Neural cell (in vitro differentiated cells): Measurements from ENCODE around the gene DBR1. TPM values are rescaled to one million over a fixed set of nuclear protein-coding genes. Genes with fewer than 3 reads are reported as not detected.

Experiments used
- H2AFZ ChIP-seq: fragments of 200-600, 300-800 bp; sonication (generic), shearing (Covaris generic); 2 replicates; pipeline ENCODE4 v1.6.0; 2014; ENCODE audit warnings: low read depth, mild to moderate bottlenecking, antibody characterized with exemption, low read length, moderate library complexity
- H3F3A ChIP-seq: fragments of 200-600 bp; shearing (Covaris generic); 2 replicates; pipeline ENCODE4 v1.6.1; 2016; ENCODE audit warnings: mild to moderate bottlenecking, moderate library complexity, mixed read lengths, antibody characterized with exemption, low read length; ENCODE audit not compliant: insufficient read depth, poor library complexity, severe bottlenecking
- H3K27ac ChIP-seq: fragments of 200-600, 300-800 bp; sonication (generic), shearing (Covaris generic); 2 replicates; pipeline ENCODE4 v1.5.1; 2014; ENCODE audit warnings: mild to moderate bottlenecking, low read length, moderate library complexity
- H3K27me3 ChIP-seq: fragments of 300-800, 200-600 bp; sonication (generic), shearing (Covaris generic); 2 replicates; pipeline ENCODE4 v1.6.0; 2014; ENCODE audit warnings: mild to moderate bottlenecking, low read depth, low read length, moderate library complexity; ENCODE audit not compliant: insufficient read depth
- H3K36me3 ChIP-seq: fragments of 300-800, 200-600 bp; sonication (generic), shearing (Covaris generic); 2 replicates; pipeline ENCODE4 v1.5.1; 2014; ENCODE audit warnings: mild to moderate bottlenecking, antibody characterized with exemption, low read length, moderate library complexity; ENCODE audit not compliant: insufficient read depth
- H3K4me2 ChIP-seq: fragments of 300-800, 200-600 bp; sonication (generic), shearing (Covaris generic); 2 replicates; pipeline ENCODE4 v1.6.0; 2014; ENCODE audit warnings: mild to moderate bottlenecking, low read length
- H3K4me3 ChIP-seq: fragments of 300-800, 200-600 bp; sonication (generic), shearing (Covaris generic); 2 replicates; pipeline ENCODE4 v1.5.1; 2014; ENCODE audit warnings: mild to moderate bottlenecking, low read length, moderate library complexity
- H3K79me2 ChIP-seq: fragments of 200-600 bp; shearing (Covaris generic); replicated peaks from 2 replicates; pipeline ENCODE4 v1.6.0; 2014; ENCODE audit warnings: mild to moderate bottlenecking, low read length, moderate library complexity; ENCODE audit not compliant: insufficient read depth
- H3K9ac ChIP-seq: fragments of 300-800, 200-600 bp; sonication (generic), shearing (Covaris generic); 2 replicates; pipeline ENCODE4 v1.6.1; 2016; ENCODE audit warnings: mild to moderate bottlenecking, low read length, mixed read lengths
- H3K9me2 ChIP-seq: fragments of 200-600 bp; shearing (Covaris generic); 2 replicates; pipeline ENCODE4 v1.6.1; 2016; ENCODE audit warnings: mild to moderate bottlenecking, low read length, mixed read lengths; ENCODE audit not compliant: insufficient read depth
- H3K9me3 ChIP-seq: fragments of 200-600, 300-800 bp; sonication (generic), shearing (Covaris generic); 2 replicates; pipeline ENCODE4 v1.6.1; 2016; ENCODE audit warnings: mild to moderate bottlenecking, mixed run types, low read length, moderate library complexity, mixed read lengths
- H4K20me1 ChIP-seq: fragments of 200-600 bp; shearing (Covaris generic); 2 replicates; pipeline ENCODE4 v1.6.1; 2016; ENCODE audit warnings: mild to moderate bottlenecking, mixed run types; ENCODE audit not compliant: insufficient read depth
- EP300 ChIP-seq: fragments of 450-650 bp; conservative IDR thresholded peaks from 2 replicates; pipeline ENCODE4 v1.6.1; 2014; ENCODE audit warnings: antibody characterized with exemption, mild to moderate bottlenecking, moderate library complexity; ENCODE audit not compliant: poor library complexity, severe bottlenecking
- EZH2 ChIP-seq: fragments of 200-600, 300-800 bp; shearing (Covaris generic), sonication (generic); IDR thresholded peaks from 2 replicates; pipeline ENCODE4 v1.6.1; 2014; ENCODE audit warnings: antibody characterized with exemption, low read length, borderline replicate concordance, mild to moderate bottlenecking; ENCODE audit not compliant: insufficient read depth, poor library complexity, severe bottlenecking
- MXI1 ChIP-seq: fragments of 450-650 bp; conservative IDR thresholded peaks from 2 replicates; pipeline ENCODE4 v1.6.1; 2014; ENCODE audit warnings: antibody characterized with exemption, mild to moderate bottlenecking; ENCODE audit not compliant: poor library complexity, severe bottlenecking
- POLR2AphosphoS5 ChIP-seq: IDR thresholded peaks from 2 replicates; pipeline ENCODE4 v1.6.1; 2012
- RAD21 ChIP-seq: fragments of 450-650 bp; conservative IDR thresholded peaks from 2 replicates; pipeline ENCODE4 v1.6.1; 2014; ENCODE audit warnings: antibody characterized with exemption, mild to moderate bottlenecking, moderate library complexity
- SMC3 ChIP-seq: fragments of 450-650 bp; conservative IDR thresholded peaks from 2 replicates; pipeline ENCODE4 v1.6.1; 2014; ENCODE audit warnings: antibody characterized with exemption, mild to moderate bottlenecking, moderate library complexity; ENCODE audit not compliant: poor library complexity
- TAF1 ChIP-seq: IDR thresholded peaks from 2 replicates; pipeline ENCODE4 v1.6.1; 2012; ENCODE audit warnings: low read depth
- polyA plus RNA-seq: library from polyadenylated mRNA; depleted of rRNA; stranded (reverse); fragments of >200 nt; gene quantifications from 2 replicates; pipeline ENCODE4 v1.2.3, GENCODE V29; 2014
- TF ChIP-seq, protein P1 (sequence below): IDR thresholded peaks from 2 replicates; pipeline ENCODE4 v1.6.1; 2012; ENCODE audit warnings: borderline replicate concordance
- TF ChIP-seq, protein P2 (sequence below): fragments of 450-650 bp; IDR thresholded peaks from 2 replicates; pipeline ENCODE4 v1.5.1; 2014; ENCODE audit warnings: antibody characterized with exemption, mild to moderate bottlenecking, moderate library complexity; ENCODE audit not compliant: poor library complexity, severe bottlenecking

DBR1 gene
- polyA plus RNA-seq, 1 donor from 2014 or later, result 32.4 TPM

DNA sequence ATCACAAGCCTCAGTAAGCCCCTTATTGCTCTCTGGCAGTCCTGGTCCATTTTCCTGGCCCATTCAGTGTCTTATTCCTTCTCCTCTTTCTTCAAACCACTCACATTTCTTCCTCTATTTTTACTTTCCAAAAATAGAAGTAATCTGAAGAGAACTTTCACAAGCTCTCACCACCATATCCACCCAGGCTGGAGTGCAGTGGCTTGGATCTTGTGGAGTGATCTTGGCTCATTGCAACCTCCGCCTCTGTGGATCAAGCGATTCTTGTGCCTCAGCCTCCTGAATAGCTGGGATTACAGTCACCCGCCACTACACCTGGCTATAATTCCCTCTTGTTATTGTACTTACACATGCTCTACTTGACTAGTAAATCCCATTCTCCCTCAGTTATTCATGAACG lies 29.2 kb upstream of the DBR1 start:
- H3K27ac ChIP-seq, result no peak overlapping the region
- TF ChIP-seq, protein P1, sequence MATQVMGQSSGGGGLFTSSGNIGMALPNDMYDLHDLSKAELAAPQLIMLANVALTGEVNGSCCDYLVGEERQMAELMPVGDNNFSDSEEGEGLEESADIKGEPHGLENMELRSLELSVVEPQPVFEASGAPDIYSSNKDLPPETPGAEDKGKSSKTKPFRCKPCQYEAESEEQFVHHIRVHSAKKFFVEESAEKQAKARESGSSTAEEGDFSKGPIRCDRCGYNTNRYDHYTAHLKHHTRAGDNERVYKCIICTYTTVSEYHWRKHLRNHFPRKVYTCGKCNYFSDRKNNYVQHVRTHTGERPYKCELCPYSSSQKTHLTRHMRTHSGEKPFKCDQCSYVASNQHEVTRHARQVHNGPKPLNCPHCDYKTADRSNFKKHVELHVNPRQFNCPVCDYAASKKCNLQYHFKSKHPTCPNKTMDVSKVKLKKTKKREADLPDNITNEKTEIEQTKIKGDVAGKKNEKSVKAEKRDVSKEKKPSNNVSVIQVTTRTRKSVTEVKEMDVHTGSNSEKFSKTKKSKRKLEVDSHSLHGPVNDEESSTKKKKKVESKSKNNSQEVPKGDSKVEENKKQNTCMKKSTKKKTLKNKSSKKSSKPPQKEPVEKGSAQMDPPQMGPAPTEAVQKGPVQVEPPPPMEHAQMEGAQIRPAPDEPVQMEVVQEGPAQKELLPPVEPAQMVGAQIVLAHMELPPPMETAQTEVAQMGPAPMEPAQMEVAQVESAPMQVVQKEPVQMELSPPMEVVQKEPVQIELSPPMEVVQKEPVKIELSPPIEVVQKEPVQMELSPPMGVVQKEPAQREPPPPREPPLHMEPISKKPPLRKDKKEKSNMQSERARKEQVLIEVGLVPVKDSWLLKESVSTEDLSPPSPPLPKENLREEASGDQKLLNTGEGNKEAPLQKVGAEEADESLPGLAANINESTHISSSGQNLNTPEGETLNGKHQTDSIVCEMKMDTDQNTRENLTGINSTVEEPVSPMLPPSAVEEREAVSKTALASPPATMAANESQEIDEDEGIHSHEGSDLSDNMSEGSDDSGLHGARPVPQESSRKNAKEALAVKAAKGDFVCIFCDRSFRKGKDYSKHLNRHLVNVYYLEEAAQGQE, result no peak
- TF ChIP-seq POLR2AphosphoS5, result no peak
- no peak for TF ChIP-seq EP300
- TF ChIP-seq SMC3, result no peak
- TF ChIP-seq, protein P2, sequence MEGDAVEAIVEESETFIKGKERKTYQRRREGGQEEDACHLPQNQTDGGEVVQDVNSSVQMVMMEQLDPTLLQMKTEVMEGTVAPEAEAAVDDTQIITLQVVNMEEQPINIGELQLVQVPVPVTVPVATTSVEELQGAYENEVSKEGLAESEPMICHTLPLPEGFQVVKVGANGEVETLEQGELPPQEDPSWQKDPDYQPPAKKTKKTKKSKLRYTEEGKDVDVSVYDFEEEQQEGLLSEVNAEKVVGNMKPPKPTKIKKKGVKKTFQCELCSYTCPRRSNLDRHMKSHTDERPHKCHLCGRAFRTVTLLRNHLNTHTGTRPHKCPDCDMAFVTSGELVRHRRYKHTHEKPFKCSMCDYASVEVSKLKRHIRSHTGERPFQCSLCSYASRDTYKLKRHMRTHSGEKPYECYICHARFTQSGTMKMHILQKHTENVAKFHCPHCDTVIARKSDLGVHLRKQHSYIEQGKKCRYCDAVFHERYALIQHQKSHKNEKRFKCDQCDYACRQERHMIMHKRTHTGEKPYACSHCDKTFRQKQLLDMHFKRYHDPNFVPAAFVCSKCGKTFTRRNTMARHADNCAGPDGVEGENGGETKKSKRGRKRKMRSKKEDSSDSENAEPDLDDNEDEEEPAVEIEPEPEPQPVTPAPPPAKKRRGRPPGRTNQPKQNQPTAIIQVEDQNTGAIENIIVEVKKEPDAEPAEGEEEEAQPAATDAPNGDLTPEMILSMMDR, result no peak
- no peak for TF ChIP-seq EZH2
- no peak for TF ChIP-seq RAD21
- no peak for TF ChIP-seq MXI1
- no peak for TF ChIP-seq TAF1
- H3K79me2 ChIP-seq, result peaks cover 68% of the 10 kb centered on the region
- H2AFZ ChIP-seq, result no peak overlapping the region
- H3K36me3 ChIP-seq, result no peaks in the 10 kb centered on the region
- no peak overlapping the region for H3K4me2 ChIP-seq
- H3F3A ChIP-seq, result no peaks in the 10 kb centered on the region
- H3K9ac ChIP-seq, result no peak overlapping the region
- H4K20me1 ChIP-seq, result no peaks in the 10 kb centered on the region
- no peak overlapping the region for H3K4me3 ChIP-seq
- H3K27me3 ChIP-seq, result no peaks in the 10 kb centered on the region
- no peaks in the 10 kb centered on the region for H3K9me3 ChIP-seq
- H3K9me2 ChIP-seq, result no peaks in the 10 kb centered on the region

DNA sequence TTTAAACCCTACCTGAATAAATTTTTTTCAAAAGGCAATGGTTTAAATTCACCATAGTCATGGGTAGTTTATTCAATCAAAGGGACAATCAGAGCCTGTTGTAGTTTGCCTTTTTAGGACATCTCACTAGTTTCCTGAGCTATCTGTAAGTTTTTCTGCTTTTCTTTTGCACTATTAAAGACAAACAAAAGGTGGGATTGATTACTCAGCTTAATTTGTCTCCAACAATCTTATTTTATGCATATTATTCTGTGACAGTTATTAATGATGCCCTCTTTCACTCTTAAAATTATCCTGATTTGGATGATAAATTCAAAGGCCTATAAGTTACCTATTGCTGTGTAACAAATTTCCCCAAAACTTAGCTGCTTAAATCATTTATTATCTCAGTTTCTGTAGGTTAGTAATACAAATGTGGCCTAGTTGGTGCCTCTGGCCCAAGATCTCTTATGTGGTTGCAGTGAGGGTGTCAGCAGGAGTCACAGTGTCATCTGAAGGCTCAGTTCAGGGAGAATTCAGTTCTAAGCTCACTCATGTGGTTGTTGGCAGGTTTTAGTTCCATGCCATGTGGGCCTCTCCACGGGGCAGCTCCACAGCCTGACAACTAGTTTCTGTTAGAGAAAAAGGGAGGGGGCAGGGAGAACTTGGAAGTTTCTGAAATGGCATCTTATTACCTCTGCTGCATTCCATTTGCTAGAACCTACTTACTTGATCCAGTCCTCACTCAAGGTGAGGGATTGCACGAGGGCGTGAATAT lies 28.4 kb upstream of the DBR1 start:
- Histone ChIP-seq H4K20me1 (no peaks in the 10 kb centered on the region), H3F3A (no peaks in the 10 kb centered on the region), H3K9me3 (no peaks in the 10 kb centered on the region), H3K4me3 (no peak overlapping the region), H3K9ac (no peak overlapping the region), H3K27me3 (no peaks in the 10 kb centered on the region), H3K4me2 (no peak overlapping the region), H3K79me2 (peaks cover 70% of the 10 kb centered on the region), H3K36me3 (no peaks in the 10 kb centered on the region), H3K27ac (no peak overlapping the region), H2AFZ (no peak overlapping the region), H3K9me2 (no peaks in the 10 kb centered on the region)
- no peak for TF ChIP-seq SMC3
- TF ChIP-seq, protein P2, result no peak
- TF ChIP-seq TAF1, result no peak
- TF ChIP-seq EP300, result no peak
- TF ChIP-seq, protein P1, result no peak
- no peak for TF ChIP-seq POLR2AphosphoS5
- TF ChIP-seq RAD21, result no peak
- no peak for TF ChIP-seq MXI1
- no peak for TF ChIP-seq EZH2
